SK-N-SH (cell line): ENCODE results near the gene BRMS1. TPM values are rescaled to one million over a fixed set of nuclear protein-coding genes. Genes with fewer than 3 reads are reported as not detected.
A peak's percentile ranks its signal among the peaks of the same experiment; 100 is the strongest.

Experiments used
- CTCF ChIA-PET: fragments of 300-600, 350-600 bp; formaldehyde crosslinking; extraction: SDS; loops from one replicate; lab custom pipeline; 2021; lab: Yijun Ruan, JAX
- POLR2A ChIA-PET: fragments of 350-600 bp; sonication (Branson Sonifier 250); formaldehyde crosslinking; extraction: SDS; loops from one replicate; lab custom pipeline; 2020; ENCODE audit warnings: antibody characterized with exemption, inconsistent platforms; lab: Yijun Ruan, JAX
- DNase-seq: peaks from one replicate; pipeline ENCODE4 v3.0.0; 2012
- H2AFZ ChIP-seq: fragments of 200-600 bp; sonication (generic); 2 replicates; pipeline ENCODE4 v1.8.1; 2016; ENCODE audit warnings: antibody characterized with exemption, mild to moderate bottlenecking, low read depth
- H3F3A ChIP-seq: fragments of 200-600 bp; sonication (generic); replicated peaks from 2 replicates; pipeline ENCODE3; 2016; ENCODE audit warnings: antibody characterized with exemption, mild to moderate bottlenecking; ENCODE audit not compliant: insufficient read depth
- H3K27ac ChIP-seq, 2 experiments: fragments of 200-500 bp in 1 of 2; fragments of 200-600 bp in 1 of 2; sonication (Bioruptor generic) in 1 of 2; sonication (generic), shearing (Covaris generic) in 1 of 2; 2 replicates each; pipeline versions ENCODE4 v1.5.1 to v1.6.1; 2014 to 2016; ENCODE audit warnings: low read depth in 2 of 2, inconsistent platforms in 1 of 2, low read length in 1 of 2, mild to moderate bottlenecking in 1 of 2, mixed read lengths in 1 of 2
- H3K27me3 ChIP-seq: fragments of 200-600 bp; sonication (generic), shearing (Covaris generic); 2 replicates; pipeline ENCODE4 v1.6.1; 2016; ENCODE audit warnings: mixed run types; ENCODE audit not compliant: insufficient read depth
- H3K36me3 ChIP-seq, 2 experiments: fragments of 200-500 bp in 1 of 2; fragments of 200-600 bp in 1 of 2; sonication (Bioruptor generic) in 1 of 2; sonication (generic) in 1 of 2; replicated peaks in 1 of 2; 2 replicates each; pipeline versions ENCODE3 to v1.5.1; 2014 to 2016; ENCODE audit warnings: low read length in 1 of 2, mild to moderate bottlenecking in 1 of 2; ENCODE audit not compliant: insufficient read depth in 2 of 2, control insufficient read depth in 1 of 2
- H3K4me1 ChIP-seq, 2 experiments: fragments of 200-500 bp in 1 of 2; fragments of 200-600 bp in 1 of 2; sonication (Bioruptor generic) in 1 of 2; sonication (generic), shearing (Covaris generic) in 1 of 2; 2 replicates each; pipeline versions ENCODE4 v1.5.1 to v1.6.1; 2014 to 2016; ENCODE audit warnings: low read depth in 1 of 2, low read length in 1 of 2, mixed run types in 1 of 2; ENCODE audit not compliant: insufficient read depth in 2 of 2, control insufficient read depth in 1 of 2
- H3K4me2 ChIP-seq: fragments of 200-600 bp; sonication (generic), shearing (Covaris generic); 2 replicates; pipeline ENCODE4 v1.6.1; 2017; ENCODE audit warnings: mixed run types
- H3K4me3 ChIP-seq, 2 experiments: fragments of 200-500 bp in 1 of 2; fragments of 200-600 bp in 1 of 2; sonication (Bioruptor generic) in 1 of 2; sonication (generic), shearing (Covaris generic) in 1 of 2; 2 replicates each; pipeline versions ENCODE4 v1.5.1 to v1.8.1; 2014 to 2016; ENCODE audit warnings: low read depth in 2 of 2, inconsistent platforms in 1 of 2, low read length in 1 of 2, mild to moderate bottlenecking in 1 of 2, mixed read lengths in 1 of 2, moderate library complexity in 1 of 2
- H3K79me2 ChIP-seq: fragments of 200-600 bp; sonication (generic); 2 replicates; pipeline ENCODE4 v1.8.1; 2017; ENCODE audit warnings: mild to moderate bottlenecking; ENCODE audit not compliant: insufficient read depth
- H3K9ac ChIP-seq: fragments of 200-600 bp; sonication (generic); 2 replicates; pipeline ENCODE4 v1.6.1; 2017; ENCODE audit warnings: mixed run types
- H3K9me2 ChIP-seq: fragments of 200-600 bp; sonication (generic); 2 replicates; pipeline ENCODE4 v1.6.1; 2017; ENCODE audit warnings: mixed run types
- H3K9me3 ChIP-seq: fragments of 200-600 bp; sonication (generic); 2 replicates; pipeline ENCODE4 v1.6.1; 2017; ENCODE audit warnings: mixed run types, mild to moderate bottlenecking, moderate library complexity
- H4K20me1 ChIP-seq: fragments of 200-600 bp; sonication (generic); 2 replicates; pipeline ENCODE4 v1.6.1; 2017; ENCODE audit warnings: mild to moderate bottlenecking, mixed run types; ENCODE audit not compliant: insufficient read depth
- EP300 ChIP-seq, 2 experiments: IDR thresholded peaks; 2 replicates each; pipeline versions ENCODE4 v1.4.0 to v1.6.1; 2012; ENCODE audit warnings: borderline replicate concordance in 1 of 2, low read depth in 1 of 2, low read length in 1 of 2
- MEF2A ChIP-seq: IDR thresholded peaks from 2 replicates; pipeline ENCODE4 v1.4.0; 2012; ENCODE audit warnings: low read depth, borderline replicate concordance
- MXI1 ChIP-seq: IDR thresholded peaks from 2 replicates; pipeline ENCODE4 v1.6.1; 2012; ENCODE audit warnings: mild to moderate bottlenecking, low read depth, low read length, improper control_type of control experiment
- RAD21 ChIP-seq: IDR thresholded peaks from 2 replicates; pipeline ENCODE4 v1.6.1; 2012; ENCODE audit warnings: mild to moderate bottlenecking, low read length
- RCOR1 ChIP-seq: fragments of 150-350 bp; IDR thresholded peaks from 2 replicates; pipeline ENCODE4 v1.6.1; 2017; ENCODE audit warnings: antibody characterized with exemption, low read length
- SMC3 ChIP-seq: IDR thresholded peaks from 2 replicates; pipeline ENCODE4 v1.6.1; 2012; ENCODE audit warnings: low read depth, low read length, improper control_type of control experiment
- WGBS: methylation state at CpG from one replicate; pipeline ENCODE4 v1.1.6; 2017; ENCODE audit warnings: low lambda C conversion rate; 5-methylcytosine and 5-hydroxymethylcytosine counted together
- polyA plus RNA-seq, 3 experiments: library from polyadenylated mRNA; depleted of rRNA; stranded (reverse); fragments of >200 nt; gene quantifications; 2 replicates each; pipeline ENCODE4 v1.2.3, GENCODE V29; 2012
- TF ChIP-seq, protein P1 (sequence below): IDR thresholded peaks from 2 replicates; pipeline ENCODE4 v1.4.0; 2012; ENCODE audit warnings: low read depth, borderline replicate concordance
- TF ChIP-seq, protein P2 (sequence below): IDR thresholded peaks from 2 replicates; pipeline ENCODE4 v1.6.1; 2012; ENCODE audit warnings: mild to moderate bottlenecking, low read depth, low read length, moderate library complexity
- TF ChIP-seq, protein P3 (sequence below): fragments of 200-600 bp; sonication (generic); IDR thresholded peaks from 2 replicates; pipeline ENCODE4 v1.6.1; 2017; ENCODE audit warnings: antibody characterized with exemption, mild to moderate bottlenecking, moderate library complexity

BRMS1 gene
- polyA plus RNA-seq, 1 of the 3 experiments (the other 2 are of a cell fraction) = 70.0 TPM

DNA sequence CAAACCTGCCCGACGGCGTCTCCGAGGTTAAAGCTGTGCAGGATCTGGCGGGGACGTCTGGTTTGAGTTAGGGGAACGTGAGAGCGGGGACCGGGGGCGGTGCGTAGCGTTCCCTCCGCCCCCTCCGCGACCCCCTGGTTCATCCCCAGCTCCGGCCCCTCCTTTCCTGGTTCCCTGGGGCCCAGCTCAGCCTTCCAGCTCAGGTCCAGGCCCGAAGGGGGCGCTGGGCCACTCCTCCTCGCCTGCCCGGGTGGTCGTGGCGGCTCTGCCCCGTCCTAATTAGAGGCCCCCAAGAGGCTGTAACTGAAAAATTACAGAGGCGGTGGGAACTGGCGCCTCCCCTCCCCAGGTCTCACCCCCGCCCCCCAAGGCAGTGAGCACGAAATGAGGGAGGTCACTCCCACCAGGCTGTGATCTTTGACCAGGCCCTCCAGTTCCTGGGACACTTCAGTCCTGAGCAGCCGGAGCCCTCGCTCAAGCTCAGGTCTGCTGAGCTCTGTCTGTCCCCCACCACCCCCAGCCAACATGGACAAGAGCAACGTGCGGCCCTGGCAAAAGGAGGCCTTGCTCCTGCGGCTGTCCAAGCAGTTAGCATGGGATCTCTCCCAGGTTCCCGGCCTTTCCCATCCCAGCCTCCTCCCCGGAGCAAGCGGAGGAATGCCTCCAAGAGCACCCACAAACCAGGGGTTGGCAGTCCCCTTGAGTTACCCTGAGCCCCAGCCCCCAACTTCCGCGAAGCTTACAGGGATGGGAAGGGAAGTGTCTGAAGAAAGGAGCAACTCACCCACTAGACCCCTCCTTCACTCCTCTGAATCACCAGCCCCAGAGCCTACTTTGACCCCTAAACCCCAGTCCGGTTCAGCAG is 31.4 kb downstream of the BRMS1 start:
- peak overlapping the region; percentile 53; the same call in 1 of the 2 replicates for H2AFZ ChIP-seq
- H3K4me1 ChIP-seq = peaks cover 25 to 64% of the 10 kb centered on the region in 2 experiments
- CTCF ChIA-PET = interaction anchor here (0.7 to 12.4 kb wide), 19 partner anchors 9 to 200 kb away, joined by 3 to 280 read pairs (median 26); partner anchors contain the start of genes B4GAT1, BRMS1, CNIH2 and MRPL11
- H3K4me3 ChIP-seq = peak overlapping the region; percentile 45 to 48
- no peaks in the 10 kb centered on the region for H3K27me3 ChIP-seq
- no peaks in the 10 kb centered on the region for H3K9me3 ChIP-seq
- 34% methylated on average over 16 of the region's 38 CpGs for WGBS
- no peaks in the 10 kb centered on the region for H3K36me3 ChIP-seq
- H3K27ac ChIP-seq = peak overlapping the region; percentile 94 to 100
- no peaks in the 10 kb centered on the region for H4K20me1 ChIP-seq
- H3K79me2 ChIP-seq = no peaks in the 10 kb centered on the region
- peaks cover 15% of the 10 kb centered on the region for H3F3A ChIP-seq
- DNase-seq = peak; percentile 90
- peak overlapping the region; percentile 80 for H3K4me2 ChIP-seq
- POLR2A ChIA-PET = interaction anchor here (0.6 to 3.1 kb wide), 14 partner anchors 9 to 1107 kb away, joined by 3 to 33 read pairs (median 6); partner anchors contain the start of genes B4GAT1, BRMS1, MRPL11 and RIN1
- no peaks in the 10 kb centered on the region for H3K9me2 ChIP-seq
- TF ChIP-seq, protein P1, sequence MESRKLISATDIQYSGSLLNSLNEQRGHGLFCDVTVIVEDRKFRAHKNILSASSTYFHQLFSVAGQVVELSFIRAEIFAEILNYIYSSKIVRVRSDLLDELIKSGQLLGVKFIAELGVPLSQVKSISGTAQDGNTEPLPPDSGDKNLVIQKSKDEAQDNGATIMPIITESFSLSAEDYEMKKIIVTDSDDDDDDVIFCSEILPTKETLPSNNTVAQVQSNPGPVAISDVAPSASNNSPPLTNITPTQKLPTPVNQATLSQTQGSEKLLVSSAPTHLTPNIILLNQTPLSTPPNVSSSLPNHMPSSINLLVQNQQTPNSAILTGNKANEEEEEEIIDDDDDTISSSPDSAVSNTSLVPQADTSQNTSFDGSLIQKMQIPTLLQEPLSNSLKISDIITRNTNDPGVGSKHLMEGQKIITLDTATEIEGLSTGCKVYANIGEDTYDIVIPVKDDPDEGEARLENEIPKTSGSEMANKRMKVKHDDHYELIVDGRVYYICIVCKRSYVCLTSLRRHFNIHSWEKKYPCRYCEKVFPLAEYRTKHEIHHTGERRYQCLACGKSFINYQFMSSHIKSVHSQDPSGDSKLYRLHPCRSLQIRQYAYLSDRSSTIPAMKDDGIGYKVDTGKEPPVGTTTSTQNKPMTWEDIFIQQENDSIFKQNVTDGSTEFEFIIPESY = no peak
- TF ChIP-seq MXI1 = 0 out of 2 replicates have a peak, but pooled peaks have one; percentile 6
- peak; percentile 52; the same call in 1 of the 2 replicates for TF ChIP-seq SMC3
- TF ChIP-seq RCOR1 = 0 out of 2 replicates have a peak, but pooled peaks have one; percentile 2
- TF ChIP-seq, protein P2, sequence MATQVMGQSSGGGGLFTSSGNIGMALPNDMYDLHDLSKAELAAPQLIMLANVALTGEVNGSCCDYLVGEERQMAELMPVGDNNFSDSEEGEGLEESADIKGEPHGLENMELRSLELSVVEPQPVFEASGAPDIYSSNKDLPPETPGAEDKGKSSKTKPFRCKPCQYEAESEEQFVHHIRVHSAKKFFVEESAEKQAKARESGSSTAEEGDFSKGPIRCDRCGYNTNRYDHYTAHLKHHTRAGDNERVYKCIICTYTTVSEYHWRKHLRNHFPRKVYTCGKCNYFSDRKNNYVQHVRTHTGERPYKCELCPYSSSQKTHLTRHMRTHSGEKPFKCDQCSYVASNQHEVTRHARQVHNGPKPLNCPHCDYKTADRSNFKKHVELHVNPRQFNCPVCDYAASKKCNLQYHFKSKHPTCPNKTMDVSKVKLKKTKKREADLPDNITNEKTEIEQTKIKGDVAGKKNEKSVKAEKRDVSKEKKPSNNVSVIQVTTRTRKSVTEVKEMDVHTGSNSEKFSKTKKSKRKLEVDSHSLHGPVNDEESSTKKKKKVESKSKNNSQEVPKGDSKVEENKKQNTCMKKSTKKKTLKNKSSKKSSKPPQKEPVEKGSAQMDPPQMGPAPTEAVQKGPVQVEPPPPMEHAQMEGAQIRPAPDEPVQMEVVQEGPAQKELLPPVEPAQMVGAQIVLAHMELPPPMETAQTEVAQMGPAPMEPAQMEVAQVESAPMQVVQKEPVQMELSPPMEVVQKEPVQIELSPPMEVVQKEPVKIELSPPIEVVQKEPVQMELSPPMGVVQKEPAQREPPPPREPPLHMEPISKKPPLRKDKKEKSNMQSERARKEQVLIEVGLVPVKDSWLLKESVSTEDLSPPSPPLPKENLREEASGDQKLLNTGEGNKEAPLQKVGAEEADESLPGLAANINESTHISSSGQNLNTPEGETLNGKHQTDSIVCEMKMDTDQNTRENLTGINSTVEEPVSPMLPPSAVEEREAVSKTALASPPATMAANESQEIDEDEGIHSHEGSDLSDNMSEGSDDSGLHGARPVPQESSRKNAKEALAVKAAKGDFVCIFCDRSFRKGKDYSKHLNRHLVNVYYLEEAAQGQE = peak; percentile 7; the same call in 1 of the 2 replicates
- TF ChIP-seq EP300 (IDR thresholded peaks at IDR 0.05; ENCODE audit: borderline replicate concordance in 1 of 2, low read depth in 1 of 2, low read length in 1 of 2) = no peak; a peak in 1 of 4 replicates
- TF ChIP-seq, protein P3, sequence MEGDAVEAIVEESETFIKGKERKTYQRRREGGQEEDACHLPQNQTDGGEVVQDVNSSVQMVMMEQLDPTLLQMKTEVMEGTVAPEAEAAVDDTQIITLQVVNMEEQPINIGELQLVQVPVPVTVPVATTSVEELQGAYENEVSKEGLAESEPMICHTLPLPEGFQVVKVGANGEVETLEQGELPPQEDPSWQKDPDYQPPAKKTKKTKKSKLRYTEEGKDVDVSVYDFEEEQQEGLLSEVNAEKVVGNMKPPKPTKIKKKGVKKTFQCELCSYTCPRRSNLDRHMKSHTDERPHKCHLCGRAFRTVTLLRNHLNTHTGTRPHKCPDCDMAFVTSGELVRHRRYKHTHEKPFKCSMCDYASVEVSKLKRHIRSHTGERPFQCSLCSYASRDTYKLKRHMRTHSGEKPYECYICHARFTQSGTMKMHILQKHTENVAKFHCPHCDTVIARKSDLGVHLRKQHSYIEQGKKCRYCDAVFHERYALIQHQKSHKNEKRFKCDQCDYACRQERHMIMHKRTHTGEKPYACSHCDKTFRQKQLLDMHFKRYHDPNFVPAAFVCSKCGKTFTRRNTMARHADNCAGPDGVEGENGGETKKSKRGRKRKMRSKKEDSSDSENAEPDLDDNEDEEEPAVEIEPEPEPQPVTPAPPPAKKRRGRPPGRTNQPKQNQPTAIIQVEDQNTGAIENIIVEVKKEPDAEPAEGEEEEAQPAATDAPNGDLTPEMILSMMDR = peak; percentile 46; the same call in 1 of the 2 replicates
- peak; percentile 55 for TF ChIP-seq RAD21
- no peak for TF ChIP-seq MEF2A
- TF ChIP-seq, all 33 proteins: peak for 6
- peak overlapping the region; percentile 75 for H3K9ac ChIP-seq
